ENCODE data around the gene NSMCE4A.
"Not testable (repeated sequence)": the region's sequence is repeated elsewhere in the genome, so short reads cannot be mapped to it uniquely, and the experiment has no call there.

NSMCE4A gene

DNA sequence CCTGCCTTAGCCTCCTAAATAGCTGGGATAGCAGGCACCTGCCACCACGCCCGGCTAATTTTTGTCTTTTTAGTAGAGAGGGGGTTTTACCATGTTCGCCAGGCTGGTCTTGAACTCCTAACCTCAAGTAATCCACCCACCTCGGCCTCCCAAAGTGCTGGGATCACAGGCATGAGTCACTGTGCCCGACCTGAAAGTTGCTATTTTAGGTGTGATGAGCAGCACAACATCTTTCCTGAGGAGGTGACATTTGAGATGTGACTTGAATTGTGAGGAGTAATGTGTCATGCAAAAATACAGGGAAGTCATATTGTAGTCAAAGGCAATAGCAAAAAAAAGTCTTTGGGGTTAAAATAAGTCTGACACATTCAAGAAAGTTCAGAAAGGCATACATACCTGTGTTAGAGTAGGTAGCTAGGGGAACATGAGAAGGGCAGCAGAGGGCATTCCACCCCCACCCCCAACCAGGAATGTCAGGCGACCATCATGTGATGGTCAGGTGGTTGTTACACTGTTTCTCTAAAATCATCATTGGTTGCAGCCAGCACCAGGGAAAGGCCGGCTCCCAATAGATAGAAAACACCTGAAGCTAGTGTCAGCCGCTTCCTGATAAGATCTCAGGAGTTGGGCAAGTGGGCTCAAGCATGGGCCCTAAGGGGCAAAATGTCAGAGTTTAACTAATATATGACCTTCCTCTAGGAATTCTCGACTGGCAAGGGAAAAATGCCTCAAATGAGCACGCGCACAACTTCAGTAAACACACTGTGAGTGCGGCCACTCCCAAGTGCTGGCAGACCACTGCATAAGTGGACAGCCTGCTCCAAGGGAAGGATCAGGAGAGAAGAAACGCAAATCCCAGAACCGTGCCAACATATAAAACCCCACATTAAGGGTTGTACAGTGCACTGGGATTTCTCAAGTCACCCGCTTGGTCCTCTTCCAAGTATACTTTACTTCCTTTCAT is 13.6 kb upstream of the NSMCE4A start, which contains the start of gene TACC2:
TSS of gene TACC2 (plus strand) at position 803 of the 964 bp plus-strand sequence. CDS start 32,819 bp downstream, outside the sequence.
- peak in 1 of 2 experiments; percentile 21 for DNase-seq

DNA sequence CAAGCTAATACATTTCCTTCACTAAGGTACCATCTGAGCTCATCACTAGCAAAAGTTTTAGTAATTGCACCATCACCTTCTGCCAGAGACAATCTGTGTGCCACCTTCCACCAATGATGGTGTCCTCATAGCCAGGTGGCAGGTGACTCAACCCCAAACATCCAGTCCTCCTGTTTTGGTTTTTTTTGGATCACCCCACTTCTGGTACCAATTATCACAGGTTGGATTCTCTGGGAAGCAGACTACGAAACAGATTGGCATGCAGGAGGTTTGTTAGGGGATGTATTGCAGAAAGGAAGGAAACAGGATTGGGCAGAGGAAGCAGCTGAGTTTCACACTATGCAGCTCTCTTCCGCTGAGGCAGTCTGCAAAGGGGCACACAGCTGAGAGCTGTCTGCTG is 9.4 kb upstream of the NSMCE4A start:
- no peak for DNase-seq

DNA sequence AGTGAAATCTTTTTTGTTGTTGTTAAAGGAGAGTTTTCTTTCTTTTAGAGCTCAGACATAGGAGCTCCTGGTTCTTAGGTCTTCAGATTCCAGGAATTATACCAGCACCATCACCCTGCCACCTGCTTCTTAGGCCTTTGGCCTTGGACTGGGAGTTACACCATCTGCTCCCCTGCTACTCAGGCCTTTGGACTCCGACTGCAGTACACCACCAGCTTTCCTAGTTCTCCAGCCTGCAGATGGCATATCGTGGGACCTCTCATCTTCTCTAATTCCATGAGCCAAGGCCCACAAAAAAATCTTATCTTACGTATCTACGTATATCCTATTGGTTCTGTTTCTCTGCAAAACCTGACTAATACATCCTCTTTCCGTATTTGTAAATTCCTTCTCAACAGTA is 8.8 kb upstream of the NSMCE4A start:
- DNase-seq, result no peak

GRCh38 chr10:121981346-121981745 is 6.3 kb upstream of the NSMCE4A start:
- no peak for DNase-seq

GRCh38 chr10:121978511-121978910 is 3.5 kb upstream of the NSMCE4A start:
- DNase-seq, result no peak

DNA sequence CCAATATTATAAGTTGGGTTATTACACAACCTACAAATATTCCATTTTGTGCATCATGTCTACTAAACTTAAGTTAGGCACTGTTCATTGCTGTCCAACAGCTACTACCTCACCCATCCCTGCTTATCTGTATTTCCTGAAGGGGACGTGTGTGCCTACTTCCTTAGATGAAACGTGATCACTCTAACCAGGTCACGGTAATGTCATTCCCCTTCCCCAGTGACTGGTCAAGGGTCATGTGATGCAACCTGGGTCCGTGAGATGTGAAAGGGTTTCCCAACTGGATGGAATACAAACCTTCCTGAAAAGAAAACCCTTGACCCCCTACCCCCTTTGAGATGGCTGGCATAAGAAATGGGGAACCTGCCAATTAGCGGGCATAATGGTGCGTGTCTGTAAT is 1.6 kb upstream of the NSMCE4A start:
- DNase-seq, result no peak

DNA sequence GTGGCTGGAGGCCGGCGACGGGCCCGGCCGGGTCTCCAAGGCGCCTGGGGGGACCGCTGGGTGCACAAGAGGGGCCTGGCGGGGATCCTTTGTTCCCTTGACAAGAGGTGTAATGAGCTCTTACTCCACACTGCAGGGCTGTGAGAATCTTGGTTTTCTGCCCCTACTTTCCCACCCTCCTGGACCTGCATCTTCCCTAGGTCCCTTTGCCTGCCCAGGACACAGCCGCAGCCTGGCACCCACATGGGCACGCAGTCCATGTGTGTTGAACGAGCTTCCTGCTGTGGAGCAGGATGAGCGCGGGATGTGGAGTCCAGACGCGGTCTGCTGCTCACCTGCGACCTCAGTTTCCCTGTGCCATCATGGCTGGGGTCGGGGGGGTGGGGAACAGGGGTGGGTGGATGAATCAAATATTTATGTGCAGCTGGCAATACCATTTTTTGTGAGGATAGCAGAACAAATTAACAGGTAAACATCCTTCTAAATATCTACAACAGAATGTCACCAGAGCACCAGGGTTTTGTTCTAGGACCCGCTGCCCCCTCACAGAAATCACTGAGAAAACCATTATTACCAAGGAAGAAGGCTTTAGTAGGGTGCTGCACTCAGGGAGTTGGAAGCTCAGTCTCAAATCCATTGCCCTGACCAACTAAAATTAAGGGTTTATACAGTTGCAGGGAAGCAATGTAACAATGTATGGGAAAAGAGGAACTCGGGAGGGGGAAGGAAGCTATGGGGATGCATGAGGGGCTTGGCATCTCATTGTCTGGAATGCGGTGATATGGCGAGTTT is 474 bp upstream of the NSMCE4A start:
- no peak for DNase-seq

- DNase-seq, result no peak
These were observed 940 bp downstream of the NSMCE4A start for GRCh38 chr10:121974019-121974534.

- not testable (repeated sequence) for DNase-seq
These were observed 5.9 kb downstream of the NSMCE4A start for GRCh38 chr10:121969086-121969485.

DNA sequence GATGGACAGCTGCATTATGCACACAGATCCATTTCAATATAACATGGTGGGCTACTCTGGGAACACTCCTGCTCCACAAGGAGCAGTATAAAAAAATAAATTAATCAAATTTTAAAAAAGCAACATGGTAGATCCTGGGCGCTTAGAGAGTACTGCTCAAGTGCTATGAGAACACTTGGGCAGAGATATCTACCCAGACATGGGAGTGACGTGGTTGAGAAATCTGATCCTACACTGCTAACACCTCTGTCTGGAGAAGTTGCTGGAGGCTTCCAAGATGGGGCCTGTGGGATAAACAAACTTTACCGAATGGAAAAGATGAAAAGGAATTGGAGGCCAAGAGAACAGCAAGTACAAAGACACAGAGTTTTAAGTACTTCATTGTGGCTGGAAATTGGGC is 9.0 kb downstream of the NSMCE4A start:
- DNase-seq, result no peak

- no peak for DNase-seq
These were observed 13.6 kb downstream of the NSMCE4A start for GRCh38 chr10:121961456-121961855.

DNA sequence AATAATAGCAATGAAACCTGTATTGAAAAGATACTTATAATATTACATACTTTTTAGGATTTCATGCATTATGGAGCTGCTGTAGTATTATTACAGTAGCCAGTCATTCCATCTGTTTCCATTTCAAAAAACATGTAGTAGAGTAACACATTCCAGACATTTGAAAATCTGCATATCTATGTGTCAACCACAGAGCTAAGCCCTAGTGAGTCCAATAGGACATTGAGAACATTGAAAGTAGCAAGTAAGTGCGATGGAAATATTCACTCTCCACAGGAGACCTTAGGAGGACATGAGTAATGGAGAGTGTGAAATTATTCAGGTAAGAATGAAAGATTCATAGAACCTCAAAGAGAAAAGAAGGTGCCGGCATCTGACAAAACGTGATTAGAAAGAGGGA is 15.3 kb downstream of the NSMCE4A start:
- DNase-seq, result no peak

DNA sequence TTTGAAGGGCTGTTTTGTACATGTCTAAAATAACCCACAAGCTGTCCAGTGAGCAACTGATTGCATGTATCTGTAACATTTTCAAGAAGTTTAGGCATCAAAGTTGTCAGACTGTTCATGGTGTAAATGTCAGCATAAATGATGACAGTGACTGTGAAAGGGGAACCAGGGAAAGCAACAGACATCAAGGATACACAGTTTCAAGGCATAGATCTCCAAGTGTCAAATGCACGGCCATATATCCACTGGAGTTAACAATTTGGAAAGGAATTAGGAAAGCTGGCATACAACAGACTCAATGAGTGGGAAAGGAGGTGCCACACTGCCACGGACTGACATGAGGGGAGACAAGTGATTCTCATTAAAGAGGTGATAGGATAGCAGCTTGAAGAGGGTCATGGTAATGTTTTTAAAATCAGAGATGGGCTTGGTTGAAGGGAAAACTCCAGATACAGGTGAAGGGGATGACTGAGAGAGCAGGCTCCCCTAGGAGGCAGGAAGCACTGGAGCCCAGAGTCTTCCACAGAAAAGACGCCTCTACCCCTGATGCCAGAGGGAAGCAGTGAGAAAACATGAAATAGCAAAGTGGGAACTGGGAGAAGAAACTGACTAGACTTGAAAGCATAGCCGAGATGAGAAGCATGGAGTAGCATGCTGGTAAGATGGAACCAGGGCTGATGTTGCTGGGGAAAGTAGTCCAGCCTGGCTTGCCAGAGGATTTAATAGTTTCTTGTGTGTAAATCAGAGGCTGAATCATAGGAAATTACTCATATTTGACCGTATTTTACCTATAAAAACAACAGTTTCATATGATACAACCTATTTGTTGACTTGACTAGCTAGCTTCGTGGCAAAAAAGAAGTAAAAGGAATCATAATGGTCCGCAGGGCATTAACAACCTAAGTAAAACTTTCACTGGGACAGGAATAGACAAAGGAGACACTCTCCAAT is 18.6 kb downstream of the NSMCE4A start:
- no peak for DNase-seq

- DNase-seq, result no peak
These were observed 22.8 kb downstream of the NSMCE4A start for GRCh38 chr10:121952226-121952625.

- no peak for DNase-seq
These were observed 25.6 kb downstream of the NSMCE4A start for GRCh38 chr10:121949451-121949850.

GRCh38 chr10:121949049-121949448 is 26.0 kb downstream of the NSMCE4A start:
- DNase-seq, result no peak

DNA sequence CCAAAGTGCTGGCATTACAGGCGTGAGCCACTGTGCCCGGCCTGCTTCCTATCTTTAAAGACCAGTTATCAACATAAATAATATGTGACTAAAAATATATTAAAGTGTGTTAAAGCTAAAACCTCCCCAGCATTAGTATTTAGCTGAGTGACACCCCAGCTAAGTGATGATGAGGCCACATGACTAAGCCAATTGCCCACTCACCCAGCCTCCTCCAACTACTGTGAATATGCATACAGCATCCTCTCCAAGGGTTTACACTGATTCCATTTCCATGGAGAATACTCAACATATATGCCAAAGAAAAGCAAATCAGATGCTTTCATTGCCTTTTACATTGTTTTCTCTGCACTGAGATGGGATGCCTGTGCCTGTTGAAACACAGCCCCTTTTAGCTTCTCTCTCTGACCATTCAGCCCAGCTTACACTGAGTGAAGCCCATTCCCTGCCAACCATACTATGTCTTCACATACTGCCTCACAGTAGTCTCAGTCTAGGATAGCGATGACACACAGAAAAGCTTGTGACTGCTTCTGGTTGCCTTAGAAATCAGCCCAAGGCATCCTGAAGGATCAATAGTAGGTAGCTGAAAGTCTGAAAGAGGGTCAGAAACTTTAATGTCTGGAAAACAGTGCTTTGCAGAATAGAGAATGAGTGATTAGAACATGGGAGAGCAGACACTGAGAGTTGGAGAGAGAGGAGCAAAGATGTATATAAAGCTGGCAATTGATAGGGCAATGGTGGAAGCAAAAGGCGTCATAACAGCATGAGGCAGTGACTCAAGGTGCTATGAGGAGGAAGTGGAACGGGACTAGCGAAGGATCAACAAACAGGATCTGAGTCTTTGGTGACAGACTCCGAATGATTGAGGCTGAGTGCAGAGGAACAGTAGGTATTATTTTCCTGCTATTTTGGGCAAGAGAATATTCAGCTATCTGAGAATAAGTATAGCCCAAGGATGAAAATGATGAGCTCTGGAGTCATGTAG is 27.4 kb downstream of the NSMCE4A start:
- no peak for DNase-seq

- no peak for DNase-seq
These were observed 32.1 kb downstream of the NSMCE4A start for GRCh38 chr10:121942749-121943416.

DNA sequence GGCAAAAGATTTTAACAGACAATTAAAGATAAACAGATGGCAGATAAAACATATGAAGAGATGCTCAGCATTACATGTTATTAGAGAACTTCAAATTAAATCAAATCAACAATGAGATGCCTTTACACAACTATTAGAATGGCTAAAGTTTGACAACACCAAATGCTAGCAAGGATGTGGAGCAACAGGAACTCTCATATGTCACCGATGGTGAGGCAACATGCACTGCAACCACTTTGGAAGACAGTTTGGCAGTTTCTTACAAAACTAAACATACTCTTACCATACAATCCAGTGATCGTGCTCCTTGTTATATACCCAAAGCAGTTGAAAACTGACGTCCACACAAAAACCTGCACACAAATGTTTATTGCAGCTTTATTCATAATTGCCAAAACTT is 33.5 kb downstream of the NSMCE4A start:
- DNase-seq, result no peak

GRCh38 chr10:121936295-121936694 is 38.7 kb downstream of the NSMCE4A start:
- no peak for DNase-seq

Data from activated T-cell treated with anti-CD3 and anti-CD28 coated beads, Interleukin-2, amount 50 U/mL, for 48 hours (primary cell).